ENCODE results near the gene HEBP2.

The HEBP2 gene

GRCh38 chr6:138422861-138423260 lies 18.8 kb downstream of the HEBP2 start:
- in situ Hi-C loops (cut with HindIII; ENCODE audit: low sequenced_read_pairs), result no loop called here

DNA sequence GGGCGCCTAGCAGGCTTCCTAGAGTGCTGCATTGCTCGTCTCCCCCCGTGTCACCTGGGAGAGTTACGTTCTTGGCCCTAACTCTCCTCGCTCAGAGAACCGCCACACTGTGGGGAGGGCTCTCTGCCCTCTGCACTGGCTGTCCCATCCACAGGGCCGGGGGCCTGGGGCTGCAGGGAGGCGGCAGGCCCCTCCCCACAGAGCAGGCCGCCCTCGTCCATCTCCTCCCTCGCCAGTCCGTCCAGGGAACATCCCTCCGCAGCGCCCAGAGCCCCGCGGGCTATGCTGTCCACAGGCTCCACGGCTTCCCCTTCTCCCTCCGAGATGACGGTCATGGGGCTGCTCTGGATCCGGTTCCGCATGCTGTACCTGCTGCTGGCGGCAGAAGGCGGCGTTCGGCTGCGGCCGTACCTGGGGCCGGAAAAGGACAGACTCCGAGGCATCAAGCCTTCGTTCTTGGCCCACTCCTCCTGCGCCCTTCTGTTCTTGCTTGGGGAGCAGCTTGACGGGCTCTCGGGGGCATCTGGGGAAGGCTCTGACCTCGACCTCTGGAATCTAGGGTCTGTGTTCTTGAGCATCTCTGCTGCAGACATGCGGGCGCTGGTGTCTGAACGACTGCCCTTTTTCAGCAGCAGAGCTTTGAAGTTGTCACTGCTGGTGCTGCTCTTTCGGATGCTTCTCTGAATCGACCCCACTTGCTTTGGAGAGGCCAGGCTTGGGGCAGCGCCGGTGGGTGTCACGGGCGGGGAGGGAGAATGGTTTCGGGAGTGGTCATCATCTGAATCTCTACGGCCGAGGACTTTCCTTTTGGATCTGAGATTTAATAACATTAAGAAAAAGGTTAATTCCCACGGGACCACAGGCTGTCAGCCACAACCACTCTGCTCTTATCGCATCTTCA lies 20.2 kb downstream of the HEBP2 start:
- in situ Hi-C loops (cut with HindIII; ENCODE audit: low sequenced_read_pairs), result no loop called here

DNA sequence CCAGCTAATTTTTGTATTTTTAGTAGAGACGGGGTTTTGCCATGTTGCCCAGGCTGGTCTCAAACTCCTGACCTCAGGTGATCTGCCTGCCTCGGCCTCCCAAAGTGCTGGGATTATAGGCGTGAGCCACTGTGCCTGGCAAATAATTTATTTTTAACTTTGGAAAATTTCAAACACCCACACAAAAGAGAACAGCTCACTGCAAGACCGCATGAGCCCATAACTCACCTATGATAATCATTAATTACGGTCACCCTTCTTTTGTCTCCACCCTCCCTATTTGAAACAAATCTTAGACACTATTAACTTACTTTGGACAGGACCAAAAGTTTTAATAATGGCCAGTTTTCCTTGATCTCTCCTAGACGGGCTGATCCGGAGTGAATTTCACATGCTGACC lies 21.2 kb downstream of the HEBP2 start:
- in situ Hi-C loops (cut with HindIII; ENCODE audit: low sequenced_read_pairs), result loop anchor here (5.0 kb wide), 2 partner anchors 62 to 92 kb away; no protein-coding TSS in a partner anchor

DNA sequence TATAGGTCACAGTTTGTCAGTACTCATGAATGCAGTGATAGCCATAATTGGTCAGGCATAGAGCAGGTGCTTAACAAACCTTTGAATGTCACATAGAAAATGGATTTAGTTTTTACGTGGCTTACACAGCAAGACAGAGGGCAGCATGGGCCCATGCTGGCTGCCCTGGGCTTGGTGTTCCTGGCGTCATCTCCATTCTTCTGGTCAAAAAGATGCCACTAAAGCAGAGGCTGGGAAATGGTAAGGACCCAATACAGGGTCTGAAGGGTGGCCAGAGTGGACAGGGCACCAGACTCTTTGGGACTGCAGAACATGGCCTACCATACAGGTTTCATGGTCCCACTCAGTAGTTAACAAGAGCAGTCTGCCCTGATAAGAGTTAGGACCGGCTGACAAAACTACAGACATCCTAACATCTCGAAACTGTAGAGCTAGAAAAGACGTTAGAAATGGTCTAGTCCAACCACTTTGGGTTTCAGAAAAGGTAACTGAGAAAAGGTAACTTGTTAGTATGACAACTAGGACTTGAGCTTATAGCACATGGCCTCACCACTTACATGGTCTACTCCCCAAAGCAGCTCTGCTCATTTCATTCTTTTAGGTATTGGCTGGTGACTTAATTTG lies 22.6 kb downstream of the HEBP2 start:
- in situ Hi-C loops (cut with HindIII; ENCODE audit: low sequenced_read_pairs), result loop anchor here (5.0 kb wide), 2 partner anchors 61 to 91 kb away; no protein-coding TSS in a partner anchor

- in situ Hi-C loops (cut with HindIII; ENCODE audit: low sequenced_read_pairs), result loop anchor here (5.0 kb wide), 2 partner anchors 60 to 90 kb away; no protein-coding TSS in a partner anchor
Measured at GRCh38 chr6:138427701-138428100, 23.7 kb downstream of the HEBP2 start.

DNA sequence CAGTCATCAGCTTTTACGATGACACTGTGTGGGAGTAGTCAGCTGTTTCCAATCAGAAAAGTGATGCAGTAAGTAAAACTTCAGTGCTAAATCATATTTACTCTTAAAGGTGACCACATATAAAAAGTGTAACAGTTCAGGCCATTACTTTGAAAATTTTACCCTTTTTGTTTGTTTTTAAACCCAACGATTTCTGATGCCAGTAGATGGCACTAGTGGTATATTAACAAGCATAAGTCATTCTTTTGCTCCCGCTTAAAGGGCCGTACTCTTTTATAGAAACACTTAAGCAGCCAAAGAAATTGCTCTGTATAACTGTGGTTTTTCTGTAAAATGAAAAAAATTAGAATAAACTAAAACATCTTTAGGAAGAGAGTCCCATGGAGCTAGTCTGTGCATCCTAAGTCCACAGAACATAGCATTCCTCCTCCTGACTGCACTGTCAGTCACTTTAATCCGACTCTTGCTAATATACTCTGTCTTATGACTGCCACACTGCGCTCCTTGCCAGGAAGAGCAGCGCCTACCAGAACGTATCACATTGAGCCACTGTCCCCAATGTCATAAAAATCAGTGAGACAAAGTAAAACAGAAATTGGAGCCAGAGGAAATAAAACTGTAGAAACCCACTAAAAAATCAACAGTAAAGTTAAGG lies 25.0 kb downstream of the HEBP2 start:
- in situ Hi-C loops (cut with HindIII; ENCODE audit: low sequenced_read_pairs), result loop anchor here (5.0 kb wide), 2 partner anchors 58 to 88 kb away; no protein-coding TSS in a partner anchor

- in situ Hi-C loops (cut with HindIII; ENCODE audit: low sequenced_read_pairs), result loop anchor here (5.0 kb wide), 2 partner anchors 58 to 88 kb away; no protein-coding TSS in a partner anchor
Measured at GRCh38 chr6:138429761-138430160, 25.7 kb downstream of the HEBP2 start.

- in situ Hi-C loops (cut with HindIII; ENCODE audit: low sequenced_read_pairs), result no loop called here
Measured at GRCh38 chr6:138430361-138431145, 26.5 kb downstream of the HEBP2 start.

DNA sequence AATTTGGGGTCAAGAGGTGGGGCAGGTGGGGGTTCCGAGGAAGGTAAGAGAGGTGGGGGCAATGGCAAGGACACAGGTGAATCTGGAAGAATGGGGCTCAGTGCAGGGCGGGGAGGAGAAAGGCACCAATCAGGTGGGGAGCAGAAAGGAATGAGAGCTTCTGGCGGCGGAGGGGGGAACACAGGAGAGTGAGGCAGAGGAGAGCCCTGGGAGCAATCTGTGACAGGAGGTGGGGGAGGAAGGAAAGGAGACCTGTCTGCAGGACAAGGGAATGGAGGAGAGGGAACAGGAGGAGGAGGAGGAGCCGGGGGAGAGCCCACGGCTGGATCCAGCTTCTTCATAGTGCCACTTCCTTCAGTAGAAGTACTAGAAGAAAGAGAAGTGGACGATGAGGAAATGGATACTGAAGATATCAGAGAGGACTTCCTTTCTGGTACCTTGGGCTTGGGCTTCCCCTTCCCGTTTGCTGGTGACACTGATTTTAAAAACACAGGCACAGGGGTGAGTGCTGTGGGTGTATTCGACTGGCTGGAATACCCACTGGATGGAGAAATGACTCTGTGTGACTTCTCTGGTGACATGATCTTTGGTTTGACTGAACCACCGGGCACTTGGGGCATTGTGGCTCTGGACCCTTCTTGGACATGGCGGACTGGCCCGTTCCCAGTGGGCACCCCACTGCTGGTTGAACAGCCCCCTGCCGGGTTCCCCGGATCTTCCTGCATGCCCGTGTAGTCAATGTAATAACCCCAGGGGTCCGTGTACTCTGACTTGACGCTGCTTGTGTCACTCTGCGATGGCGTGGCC lies 27.4 kb downstream of the HEBP2 start:
- in situ Hi-C loops (cut with HindIII; ENCODE audit: low sequenced_read_pairs), result no loop called here

GRCh38 chr6:138432063-138432356 lies 28.0 kb downstream of the HEBP2 start:
- in situ Hi-C loops (cut with HindIII; ENCODE audit: low sequenced_read_pairs), result no loop called here

GRCh38 chr6:138434096-138434495 lies 30.1 kb downstream of the HEBP2 start:
- in situ Hi-C loops (cut with HindIII; ENCODE audit: low sequenced_read_pairs), result no loop called here

GRCh38 chr6:138434925-138435324 lies 30.9 kb downstream of the HEBP2 start:
- in situ Hi-C loops (cut with HindIII; ENCODE audit: low sequenced_read_pairs), result no loop called here

- in situ Hi-C loops (cut with HindIII; ENCODE audit: low sequenced_read_pairs), result no loop called here
Measured at GRCh38 chr6:138439546-138439945, 35.5 kb downstream of the HEBP2 start.

- in situ Hi-C loops (cut with HindIII; ENCODE audit: low sequenced_read_pairs), result no loop called here
Measured at GRCh38 chr6:138440296-138440695, 36.3 kb downstream of the HEBP2 start.

- in situ Hi-C loops (cut with HindIII; ENCODE audit: low sequenced_read_pairs), result no loop called here
Measured at GRCh38 chr6:138440758-138441357, 36.8 kb downstream of the HEBP2 start.

- in situ Hi-C loops (cut with HindIII; ENCODE audit: low sequenced_read_pairs), result no loop called here
Measured at GRCh38 chr6:138441965-138442364, 37.9 kb downstream of the HEBP2 start.

DNA sequence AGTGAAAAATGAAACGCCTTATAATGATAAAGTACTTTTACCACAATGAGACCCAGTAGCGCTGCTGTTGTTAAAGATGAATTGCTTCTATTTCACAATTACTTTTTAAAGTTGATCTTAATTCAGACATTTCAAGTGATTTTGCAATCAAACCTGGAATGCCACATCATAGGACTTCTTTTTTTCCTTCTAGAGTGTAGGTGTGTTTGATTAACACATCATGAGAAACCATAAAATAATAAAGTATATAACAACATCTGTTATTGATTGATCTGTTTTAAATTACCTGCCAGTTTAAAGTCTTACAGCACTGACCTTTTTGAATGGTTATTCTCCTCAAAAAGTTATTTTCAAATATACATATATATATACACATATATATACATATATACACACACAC lies 38.6 kb downstream of the HEBP2 start:
- in situ Hi-C loops (cut with HindIII; ENCODE audit: low sequenced_read_pairs), result no loop called here

GRCh38 chr6:138443979-138444378 lies 40.0 kb downstream of the HEBP2 start:
- in situ Hi-C loops (cut with HindIII; ENCODE audit: low sequenced_read_pairs), result no loop called here

GRCh38 chr6:138446821-138447220 lies 42.8 kb downstream of the HEBP2 start:
- in situ Hi-C loops (cut with HindIII; ENCODE audit: low sequenced_read_pairs), result no loop called here

- in situ Hi-C loops (cut with HindIII; ENCODE audit: low sequenced_read_pairs), result no loop called here
Measured at GRCh38 chr6:138450445-138450844, 46.4 kb downstream of the HEBP2 start.
